ENCODE measurements around the gene HDAC9.

DNA sequence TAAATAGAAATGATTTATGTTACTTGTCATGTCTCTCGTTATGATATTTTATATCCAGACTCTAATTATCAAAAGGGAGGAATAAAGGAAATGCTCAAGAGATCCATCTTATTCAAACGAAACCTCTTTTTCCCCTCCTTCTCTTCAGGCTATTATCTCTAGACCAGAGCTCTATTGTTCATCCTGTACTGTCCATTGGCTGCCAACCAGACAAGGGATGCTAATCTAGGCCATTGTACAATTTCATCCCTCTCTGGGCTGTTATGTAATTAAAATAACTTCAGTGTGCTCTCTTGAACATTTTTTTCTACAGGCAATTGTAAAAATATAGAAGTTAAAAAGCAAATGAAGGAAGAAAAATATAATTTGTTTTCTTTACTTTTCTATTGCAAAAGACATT lies 220.4 kb downstream of the HDAC9 start:
- TF ChIP-seq, protein P1, sequence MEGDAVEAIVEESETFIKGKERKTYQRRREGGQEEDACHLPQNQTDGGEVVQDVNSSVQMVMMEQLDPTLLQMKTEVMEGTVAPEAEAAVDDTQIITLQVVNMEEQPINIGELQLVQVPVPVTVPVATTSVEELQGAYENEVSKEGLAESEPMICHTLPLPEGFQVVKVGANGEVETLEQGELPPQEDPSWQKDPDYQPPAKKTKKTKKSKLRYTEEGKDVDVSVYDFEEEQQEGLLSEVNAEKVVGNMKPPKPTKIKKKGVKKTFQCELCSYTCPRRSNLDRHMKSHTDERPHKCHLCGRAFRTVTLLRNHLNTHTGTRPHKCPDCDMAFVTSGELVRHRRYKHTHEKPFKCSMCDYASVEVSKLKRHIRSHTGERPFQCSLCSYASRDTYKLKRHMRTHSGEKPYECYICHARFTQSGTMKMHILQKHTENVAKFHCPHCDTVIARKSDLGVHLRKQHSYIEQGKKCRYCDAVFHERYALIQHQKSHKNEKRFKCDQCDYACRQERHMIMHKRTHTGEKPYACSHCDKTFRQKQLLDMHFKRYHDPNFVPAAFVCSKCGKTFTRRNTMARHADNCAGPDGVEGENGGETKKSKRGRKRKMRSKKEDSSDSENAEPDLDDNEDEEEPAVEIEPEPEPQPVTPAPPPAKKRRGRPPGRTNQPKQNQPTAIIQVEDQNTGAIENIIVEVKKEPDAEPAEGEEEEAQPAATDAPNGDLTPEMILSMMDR (IDR thresholded peaks at IDR 0.05) = no peak
- no peak for TF ChIP-seq POLR2A (IDR thresholded peaks at IDR 0.05)
